ENCODE measurements around the gene DLGAP1.
"Not testable (repeated sequence)": the region's sequence is repeated elsewhere in the genome, so short reads cannot be mapped to it uniquely, and the experiment has no call there.

DNA sequence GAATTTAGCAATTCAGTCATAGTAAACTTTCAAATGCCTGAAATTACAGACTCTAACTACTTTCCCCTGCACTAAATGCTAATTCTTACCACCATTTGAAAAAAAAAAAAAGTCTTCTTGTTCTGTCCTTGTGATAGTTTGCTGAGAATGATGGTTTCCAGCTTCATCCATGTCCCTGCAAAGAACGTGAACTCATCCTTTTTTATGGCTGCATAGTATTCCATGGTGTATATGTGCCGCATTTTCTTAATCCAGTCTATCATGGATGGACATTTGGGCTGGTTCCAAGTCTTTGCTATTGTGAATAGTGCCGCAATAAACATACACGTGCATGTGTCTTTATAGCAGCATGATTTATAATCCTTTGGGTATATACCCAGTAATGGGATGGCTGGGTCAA lies 420.3 kb downstream of the DLGAP1 start:
- TF ChIP-seq, protein P1, sequence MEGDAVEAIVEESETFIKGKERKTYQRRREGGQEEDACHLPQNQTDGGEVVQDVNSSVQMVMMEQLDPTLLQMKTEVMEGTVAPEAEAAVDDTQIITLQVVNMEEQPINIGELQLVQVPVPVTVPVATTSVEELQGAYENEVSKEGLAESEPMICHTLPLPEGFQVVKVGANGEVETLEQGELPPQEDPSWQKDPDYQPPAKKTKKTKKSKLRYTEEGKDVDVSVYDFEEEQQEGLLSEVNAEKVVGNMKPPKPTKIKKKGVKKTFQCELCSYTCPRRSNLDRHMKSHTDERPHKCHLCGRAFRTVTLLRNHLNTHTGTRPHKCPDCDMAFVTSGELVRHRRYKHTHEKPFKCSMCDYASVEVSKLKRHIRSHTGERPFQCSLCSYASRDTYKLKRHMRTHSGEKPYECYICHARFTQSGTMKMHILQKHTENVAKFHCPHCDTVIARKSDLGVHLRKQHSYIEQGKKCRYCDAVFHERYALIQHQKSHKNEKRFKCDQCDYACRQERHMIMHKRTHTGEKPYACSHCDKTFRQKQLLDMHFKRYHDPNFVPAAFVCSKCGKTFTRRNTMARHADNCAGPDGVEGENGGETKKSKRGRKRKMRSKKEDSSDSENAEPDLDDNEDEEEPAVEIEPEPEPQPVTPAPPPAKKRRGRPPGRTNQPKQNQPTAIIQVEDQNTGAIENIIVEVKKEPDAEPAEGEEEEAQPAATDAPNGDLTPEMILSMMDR (IDR thresholded peaks at IDR 0.05): not testable (repeated sequence)
- TF ChIP-seq, protein P2, sequence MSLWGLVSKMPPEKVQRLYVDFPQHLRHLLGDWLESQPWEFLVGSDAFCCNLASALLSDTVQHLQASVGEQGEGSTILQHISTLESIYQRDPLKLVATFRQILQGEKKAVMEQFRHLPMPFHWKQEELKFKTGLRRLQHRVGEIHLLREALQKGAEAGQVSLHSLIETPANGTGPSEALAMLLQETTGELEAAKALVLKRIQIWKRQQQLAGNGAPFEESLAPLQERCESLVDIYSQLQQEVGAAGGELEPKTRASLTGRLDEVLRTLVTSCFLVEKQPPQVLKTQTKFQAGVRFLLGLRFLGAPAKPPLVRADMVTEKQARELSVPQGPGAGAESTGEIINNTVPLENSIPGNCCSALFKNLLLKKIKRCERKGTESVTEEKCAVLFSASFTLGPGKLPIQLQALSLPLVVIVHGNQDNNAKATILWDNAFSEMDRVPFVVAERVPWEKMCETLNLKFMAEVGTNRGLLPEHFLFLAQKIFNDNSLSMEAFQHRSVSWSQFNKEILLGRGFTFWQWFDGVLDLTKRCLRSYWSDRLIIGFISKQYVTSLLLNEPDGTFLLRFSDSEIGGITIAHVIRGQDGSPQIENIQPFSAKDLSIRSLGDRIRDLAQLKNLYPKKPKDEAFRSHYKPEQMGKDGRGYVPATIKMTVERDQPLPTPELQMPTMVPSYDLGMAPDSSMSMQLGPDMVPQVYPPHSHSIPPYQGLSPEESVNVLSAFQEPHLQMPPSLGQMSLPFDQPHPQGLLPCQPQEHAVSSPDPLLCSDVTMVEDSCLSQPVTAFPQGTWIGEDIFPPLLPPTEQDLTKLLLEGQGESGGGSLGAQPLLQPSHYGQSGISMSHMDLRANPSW (CRISPR knock-in tag; conservative IDR thresholded peaks at IDR 0.05; ENCODE audit: low read depth): not testable (repeated sequence)
- TF ChIP-seq JUN (CRISPR knock-in tag; IDR thresholded peaks at IDR 0.05); NFYB (CRISPR knock-in tag; conservative IDR thresholded peaks at IDR 0.05; ENCODE audit: low read depth); NFE2L1 (CRISPR knock-in tag; IDR thresholded peaks at IDR 0.05); ESRRA (CRISPR knock-in tag; IDR thresholded peaks at IDR 0.05; ENCODE audit: borderline replicate concordance); ZBTB21 (CRISPR knock-in tag; IDR thresholded peaks at IDR 0.05; ENCODE audit: borderline replicate concordance); ZNF121 (CRISPR knock-in tag; IDR thresholded peaks at IDR 0.05): not testable (repeated sequence)
- TF ChIP-seq, protein P3, sequence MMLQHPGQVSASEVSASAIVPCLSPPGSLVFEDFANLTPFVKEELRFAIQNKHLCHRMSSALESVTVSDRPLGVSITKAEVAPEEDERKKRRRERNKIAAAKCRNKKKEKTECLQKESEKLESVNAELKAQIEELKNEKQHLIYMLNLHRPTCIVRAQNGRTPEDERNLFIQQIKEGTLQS (CRISPR knock-in tag; conservative IDR thresholded peaks at IDR 0.05): not testable (repeated sequence)
- TF ChIP-seq, protein P4, sequence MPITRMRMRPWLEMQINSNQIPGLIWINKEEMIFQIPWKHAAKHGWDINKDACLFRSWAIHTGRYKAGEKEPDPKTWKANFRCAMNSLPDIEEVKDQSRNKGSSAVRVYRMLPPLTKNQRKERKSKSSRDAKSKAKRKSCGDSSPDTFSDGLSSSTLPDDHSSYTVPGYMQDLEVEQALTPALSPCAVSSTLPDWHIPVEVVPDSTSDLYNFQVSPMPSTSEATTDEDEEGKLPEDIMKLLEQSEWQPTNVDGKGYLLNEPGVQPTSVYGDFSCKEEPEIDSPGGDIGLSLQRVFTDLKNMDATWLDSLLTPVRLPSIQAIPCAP (CRISPR knock-in tag; IDR thresholded peaks at IDR 0.05): not testable (repeated sequence)

All from WTC11 (cell line).